ENCODE results near the gene ATP6AP1. TPM values are rescaled to one million over a fixed set of nuclear protein-coding genes. Genes with fewer than 3 reads are reported as not detected.
"Not testable (repeated sequence)": the region's sequence is repeated elsewhere in the genome, so short reads cannot be mapped to it uniquely, and the experiment has no call there.

Gene ATP6AP1
- total and polyA plus RNA-seq, 3 donors from 2014 or later = 95.1 to 158 (median 119) TPM

DNA sequence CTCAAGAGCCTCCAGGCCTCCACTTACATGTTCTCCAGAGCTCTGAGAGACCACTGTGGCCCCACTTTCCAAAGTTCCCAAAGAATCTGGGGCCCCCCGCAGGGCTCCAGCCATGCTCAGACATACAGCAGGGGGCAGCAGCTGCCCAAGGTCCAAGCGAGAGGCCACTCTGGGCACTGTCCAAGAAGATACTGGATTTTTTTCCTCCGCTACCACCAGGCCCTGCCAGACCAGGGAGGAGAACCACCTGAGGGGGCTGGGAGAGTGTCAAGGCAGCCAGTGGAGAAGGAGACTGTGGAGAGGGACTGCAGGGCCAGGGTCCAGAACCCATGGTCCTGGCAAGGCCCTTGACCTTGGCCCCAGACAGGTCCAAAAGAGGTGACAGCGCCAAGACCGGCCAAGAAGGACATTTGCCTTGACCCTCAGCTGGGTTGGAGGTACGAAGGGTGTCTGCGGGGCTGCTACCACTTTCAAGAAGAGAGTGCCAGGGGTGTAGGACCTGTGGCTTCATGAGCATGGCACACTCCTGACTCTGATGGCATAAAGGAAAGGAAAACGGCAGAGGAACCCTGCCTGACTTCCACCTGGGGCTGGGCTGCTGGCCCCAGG, 44.1 kb upstream of the ATP6AP1 start:
- DNase-seq = peak; percentile 46
- Histone ChIP-seq H3K4me1 (peaks cover 11% of the 10 kb centered on the region), H3K27me3 (no peaks in the 10 kb centered on the region), H3K27ac (no peak overlapping the region), H3K9me3 (no peaks in the 10 kb centered on the region), H3K4me3 (no peak overlapping the region), H3K36me3 (ENCODE audit: low read depth, missing control alignments) (no peaks in the 10 kb centered on the region)
- no peak for TF ChIP-seq POLR2A (IDR thresholded peaks at IDR 0.05)
- peak in 2 of 3 experiments; percentile 14 to 28 for TF ChIP-seq CTCF (IDR thresholded peaks at IDR 0.05)
- WGBS, 2 donors = 31% methylated on average over 7 of the region's 8 CpGs; no CpG with 5 or more reads in 1 of the 2 donors
- intact Hi-C loops (cut with DNase I; ENCODE audit: low total_unique reads) = no loop called here

- H3K4me3 ChIP-seq; H3K9me3 ChIP-seq; intact Hi-C loops (cut with DNase I; ENCODE audit: low total_unique reads); H3K27me3 ChIP-seq; H3K27ac ChIP-seq; DNase-seq; H3K36me3 ChIP-seq (ENCODE audit: low read depth, missing control alignments): not testable (repeated sequence)
- no CpG with 5 or more reads among the region's 20 CpGs for WGBS, 2 donors
- H3K4me1 ChIP-seq = peaks cover 11% of the 10 kb centered on the region
Observed at GRCh38 chrX:154388094-154388493, 40.4 kb upstream of the ATP6AP1 start.

DNA sequence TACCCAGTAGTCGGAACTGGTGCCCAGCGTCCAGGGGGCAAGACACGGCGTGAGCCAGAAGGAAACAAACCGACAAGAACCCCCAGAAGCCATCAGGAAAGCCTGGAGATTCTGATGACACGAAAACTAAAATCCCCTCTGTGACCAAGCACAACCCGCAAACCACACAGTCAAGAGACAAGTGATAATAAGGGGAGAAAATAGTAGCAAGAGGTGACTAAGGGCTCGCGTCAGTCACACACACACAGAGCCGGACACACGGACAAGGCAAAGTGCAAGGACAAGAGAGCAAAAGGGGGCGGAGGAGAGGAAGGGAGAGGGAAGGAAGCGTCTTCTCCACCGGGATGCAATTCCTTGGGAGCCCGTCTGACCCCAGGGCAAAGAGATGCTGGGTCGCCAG, 39.8 kb upstream of the ATP6AP1 start:
- H3K4me3 ChIP-seq; DNase-seq; H3K4me1 ChIP-seq; H3K27ac ChIP-seq; H3K27me3 ChIP-seq; intact Hi-C loops (cut with DNase I; ENCODE audit: low total_unique reads); H3K36me3 ChIP-seq (ENCODE audit: low read depth, missing control alignments); H3K9me3 ChIP-seq: not testable (repeated sequence)
- no CpG with 5 or more reads among the region's 16 CpGs for WGBS, 2 donors

- DNase-seq; H3K4me1 ChIP-seq; H3K9me3 ChIP-seq; intact Hi-C loops (cut with DNase I; ENCODE audit: low total_unique reads); H3K36me3 ChIP-seq (ENCODE audit: low read depth, missing control alignments); H3K27ac ChIP-seq; H3K27me3 ChIP-seq; H3K4me3 ChIP-seq: not testable (repeated sequence)
- WGBS, 2 donors = 0% methylated on average over 11 of the region's 121 CpGs; no CpG with 5 or more reads in 1 of the 2 donors
Observed at GRCh38 chrX:154389812-154390747, 38.4 kb upstream of the ATP6AP1 start.

DNA sequence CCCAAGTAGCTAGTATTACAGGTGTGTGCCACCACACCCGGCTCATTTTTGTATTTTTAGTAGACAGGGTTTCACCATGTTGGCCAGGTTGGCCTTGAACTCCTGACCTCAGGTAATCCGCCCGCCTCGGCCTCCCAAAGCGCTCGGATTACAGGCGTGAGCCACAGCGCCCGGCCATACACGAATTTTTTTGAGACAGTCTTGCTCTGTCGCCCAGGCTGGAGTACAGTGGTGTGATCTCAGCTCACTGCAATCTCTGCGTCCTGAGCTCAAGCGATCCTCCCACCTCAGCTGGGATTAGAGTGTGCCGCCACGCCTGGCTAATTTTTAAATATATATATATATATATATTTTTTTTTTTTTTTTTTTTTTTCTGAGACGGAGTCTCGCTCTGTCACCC, 32.1 kb upstream of the ATP6AP1 start:
- DNase-seq; H3K27me3 ChIP-seq; H3K36me3 ChIP-seq (ENCODE audit: low read depth, missing control alignments); H3K27ac ChIP-seq; H3K4me3 ChIP-seq; intact Hi-C loops (cut with DNase I; ENCODE audit: low total_unique reads); H3K4me1 ChIP-seq; H3K9me3 ChIP-seq: not testable (repeated sequence)
- 77 to 85% methylated on average over 9 to 17 of the region's 17 CpGs for WGBS, 2 donors

- intact Hi-C loops (cut with DNase I; ENCODE audit: low total_unique reads) = no loop called here
- TF ChIP-seq CTCF (IDR thresholded peaks at IDR 0.05) = no peak
- no peak for TF ChIP-seq POLR2A (IDR thresholded peaks at IDR 0.05)
Observed at GRCh38 chrX:154396973-154397887, 31.2 kb upstream of the ATP6AP1 start.

More at GRCh38 chrX:154396973-154397887, 31.2 kb upstream of the ATP6AP1 start:
- Histone ChIP-seq H3K27me3 (no peaks in the 10 kb centered on the region), H3K9me3 (no peaks in the 10 kb centered on the region), H3K4me1 (no peaks in the 10 kb centered on the region), H3K4me3 (peak overlapping the region; percentile 74 to 86), H3K27ac (peak overlapping the region; percentile 91 to 95), H3K36me3 (ENCODE audit: low read depth, missing control alignments) (no peaks in the 10 kb centered on the region)
- 13 to 56% methylated on average over 3 to 31 of the region's 53 CpGs for WGBS, 2 donors
- DNase-seq = peak; percentile 55

All from testis (tissue), 3 donors.